ENCODE measurements around the gene ALG3. TPM values are rescaled to one million over a fixed set of nuclear protein-coding genes. Genes with fewer than 3 reads are reported as not detected.

Gene ALG3
- total RNA-seq, 1 experiment from 2014 or later, result 95.1 TPM

DNA sequence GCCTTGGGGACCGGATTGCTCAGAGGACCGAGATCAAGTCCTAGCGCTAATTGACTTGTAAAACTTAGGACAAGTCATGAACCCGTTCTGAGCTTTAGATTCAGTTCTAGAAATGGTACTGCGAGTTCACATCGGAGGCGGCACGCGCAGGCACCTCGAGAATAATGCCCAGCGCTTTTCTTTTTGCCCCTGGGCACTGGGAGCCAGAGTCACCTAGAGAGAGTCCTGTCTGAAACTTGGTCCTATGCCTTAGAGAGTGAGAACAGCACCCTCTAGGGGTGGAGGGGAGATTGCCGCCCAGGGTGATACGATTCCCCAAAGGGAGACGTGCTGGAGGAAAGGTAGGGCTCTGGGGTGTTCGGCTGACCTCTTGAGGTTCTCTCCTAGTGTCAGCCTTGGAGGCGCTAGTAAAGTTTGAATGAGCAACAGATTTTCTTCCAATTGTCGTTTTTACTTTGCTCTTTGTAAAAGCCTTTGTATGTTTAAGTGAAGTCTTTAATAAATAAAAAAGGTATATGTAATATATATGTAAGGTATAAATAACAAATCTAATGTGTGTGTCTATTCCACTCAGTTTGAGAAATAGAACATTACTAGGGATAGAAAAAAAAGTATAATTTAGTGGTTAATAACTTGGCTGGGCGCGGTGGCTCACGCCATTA is 1.5 kb upstream of the ALG3 start:
- Histone ChIP-seq H3K9me2 (ENCODE audit: insufficient read depth) (no peaks in the 10 kb centered on the region), H3K27me3 (ENCODE audit: insufficient read depth, low read depth) (no peaks in the 10 kb centered on the region), H3K9me3 (ENCODE audit: insufficient read depth, low read depth) (no peaks in the 10 kb centered on the region), H4K20me1 (ENCODE audit: insufficient read depth) (peaks cover 6% of the 10 kb centered on the region; the same call in 1 of the 2 replicates), H3K4me2 (peak overlapping the region; percentile 100), H3K36me3 (ENCODE audit: low read depth) (peaks cover 11% of the 10 kb centered on the region), H3F3A (ENCODE audit: insufficient read depth, low read depth) (peaks cover 35% of the 10 kb centered on the region), H2AFZ (peak overlapping the region; percentile 93), H3K27ac (peak overlapping the region; percentile 90), H3K4me3 (peak overlapping the region; percentile 96), H3K79me2 (ENCODE audit: low read depth) (peaks cover 71% of the 10 kb centered on the region), H3K4me1 (replicated peaks; ENCODE audit: insufficient read depth) (peaks cover 18% of the 10 kb centered on the region)
- no TSS peak for BruUV-seq (replicated peaks)
- DNase-seq, result peak; percentile 92 to 97
- POLR2A ChIA-PET (ENCODE audit: unreplicated experiment), result interaction anchor here (0.6 kb wide), 1 partner anchor 12 kb away, joined by 22 read pairs; no protein-coding TSS in a partner anchor
- TF ChIP-seq, protein P1, sequence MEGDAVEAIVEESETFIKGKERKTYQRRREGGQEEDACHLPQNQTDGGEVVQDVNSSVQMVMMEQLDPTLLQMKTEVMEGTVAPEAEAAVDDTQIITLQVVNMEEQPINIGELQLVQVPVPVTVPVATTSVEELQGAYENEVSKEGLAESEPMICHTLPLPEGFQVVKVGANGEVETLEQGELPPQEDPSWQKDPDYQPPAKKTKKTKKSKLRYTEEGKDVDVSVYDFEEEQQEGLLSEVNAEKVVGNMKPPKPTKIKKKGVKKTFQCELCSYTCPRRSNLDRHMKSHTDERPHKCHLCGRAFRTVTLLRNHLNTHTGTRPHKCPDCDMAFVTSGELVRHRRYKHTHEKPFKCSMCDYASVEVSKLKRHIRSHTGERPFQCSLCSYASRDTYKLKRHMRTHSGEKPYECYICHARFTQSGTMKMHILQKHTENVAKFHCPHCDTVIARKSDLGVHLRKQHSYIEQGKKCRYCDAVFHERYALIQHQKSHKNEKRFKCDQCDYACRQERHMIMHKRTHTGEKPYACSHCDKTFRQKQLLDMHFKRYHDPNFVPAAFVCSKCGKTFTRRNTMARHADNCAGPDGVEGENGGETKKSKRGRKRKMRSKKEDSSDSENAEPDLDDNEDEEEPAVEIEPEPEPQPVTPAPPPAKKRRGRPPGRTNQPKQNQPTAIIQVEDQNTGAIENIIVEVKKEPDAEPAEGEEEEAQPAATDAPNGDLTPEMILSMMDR (conservative IDR thresholded peaks at IDR 0.05), result peak; percentile 97
- TF ChIP-seq EZH2 (IDR thresholded peaks at IDR 0.05; ENCODE audit: low read depth), result no peak
- intact Hi-C loops (cut with micrococcal nuclease; ENCODE audit: unreplicated experiment), result loop anchor here (1.0 to 5.0 kb wide), 3 partner anchors 39 to 355 kb away; no protein-coding TSS in a partner anchor
- CTCF ChIA-PET, result interaction anchor here (0.9 to 1.0 kb wide), 3 partner anchors 11 to 98 kb away, joined by 4 to 10 read pairs (median 5); no protein-coding TSS in a partner anchor

DNA sequence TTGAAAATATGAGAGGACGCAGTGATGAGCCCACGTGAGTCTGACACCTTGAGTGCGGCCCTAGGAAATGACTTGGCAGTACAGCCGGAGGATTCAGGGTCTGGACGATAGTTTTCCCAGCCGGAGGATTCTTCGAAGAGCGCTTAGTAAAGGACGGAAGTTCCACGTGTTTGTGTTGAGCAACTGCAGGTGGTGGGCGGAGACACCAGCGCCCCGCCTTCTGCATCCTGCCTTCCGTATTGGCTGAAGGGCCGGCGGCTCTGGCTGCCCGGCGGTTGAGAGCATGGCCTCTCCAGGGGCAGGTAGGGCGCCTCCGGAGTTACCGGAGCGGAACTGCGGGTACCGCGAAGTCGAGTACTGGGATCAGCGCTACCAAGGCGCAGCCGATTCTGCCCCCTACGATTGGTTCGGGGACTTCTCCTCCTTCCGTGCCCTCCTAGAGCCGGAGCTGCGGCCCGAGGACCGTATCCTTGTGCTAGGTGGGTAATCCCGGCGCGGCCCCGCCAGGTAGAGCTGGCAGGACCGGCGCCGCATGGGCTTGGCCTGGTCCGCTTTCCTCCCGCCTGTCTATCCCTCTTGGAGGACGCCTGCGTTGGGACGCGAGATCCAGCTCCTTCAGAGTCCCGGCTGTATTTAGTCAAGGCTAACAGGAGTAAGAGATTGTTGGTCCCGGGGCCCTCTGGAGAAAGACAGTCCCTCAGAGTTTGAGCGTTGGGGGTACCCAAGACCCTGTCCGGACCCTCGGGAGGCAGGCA is 827 bp upstream of the ALG3 start, which contains the start of gene EEF1AKMT4:
Gene EEF1AKMT4, plus strand, starts transcription at position 261 of the 755 bp plus-strand sequence. Its CDS starts 23 bp downstream, at position 284.
- Histone ChIP-seq H3K36me3 (ENCODE audit: low read depth) (peaks cover 18% of the 10 kb centered on the region), H3F3A (ENCODE audit: insufficient read depth, low read depth) (peaks cover 37% of the 10 kb centered on the region), H3K79me2 (ENCODE audit: low read depth) (peaks cover 74% of the 10 kb centered on the region), H3K27ac (peak within 1 kb of the TSS; percentile 90), H3K4me3 (peak within 1 kb of the TSS; percentile 96), H3K27me3 (ENCODE audit: insufficient read depth, low read depth) (no peaks in the 10 kb centered on the region), H3K4me2 (peak within 1 kb of the TSS; percentile 100), H3K9me2 (ENCODE audit: insufficient read depth) (no peaks in the 10 kb centered on the region), H3K4me1 (replicated peaks; ENCODE audit: insufficient read depth) (peaks cover 18% of the 10 kb centered on the region), H4K20me1 (ENCODE audit: insufficient read depth) (peaks cover 6% of the 10 kb centered on the region; the same call in 1 of the 2 replicates), H2AFZ (peak within 1 kb of the TSS; percentile 100), H3K9me3 (ENCODE audit: insufficient read depth, low read depth) (no peaks in the 10 kb centered on the region)
- peak; percentile 98 to 99 for DNase-seq
- TSS peak; percentile 48 for BruUV-seq (replicated peaks)
- no peak for TF ChIP-seq EZH2 (IDR thresholded peaks at IDR 0.05; ENCODE audit: low read depth)
- TF ChIP-seq, protein P1 (conservative IDR thresholded peaks at IDR 0.05), result peak; percentile 30; the same call in 1 of the 2 replicates
- intact Hi-C loops (cut with micrococcal nuclease; ENCODE audit: unreplicated experiment), result loop anchor here (1.0 to 5.0 kb wide), 7 partner anchors 11 to 354 kb away; partner anchors contain the start of gene PSMD2
- POLR2A ChIA-PET (ENCODE audit: unreplicated experiment), result interaction anchor here (0.6 kb wide), 1 partner anchor 13 kb away, joined by 22 read pairs; no protein-coding TSS in a partner anchor
- CTCF ChIA-PET, result interaction anchor here (0.9 to 1.0 kb wide), 3 partner anchors 11 to 97 kb away, joined by 4 to 10 read pairs (median 5); no protein-coding TSS in a partner anchor

DNA sequence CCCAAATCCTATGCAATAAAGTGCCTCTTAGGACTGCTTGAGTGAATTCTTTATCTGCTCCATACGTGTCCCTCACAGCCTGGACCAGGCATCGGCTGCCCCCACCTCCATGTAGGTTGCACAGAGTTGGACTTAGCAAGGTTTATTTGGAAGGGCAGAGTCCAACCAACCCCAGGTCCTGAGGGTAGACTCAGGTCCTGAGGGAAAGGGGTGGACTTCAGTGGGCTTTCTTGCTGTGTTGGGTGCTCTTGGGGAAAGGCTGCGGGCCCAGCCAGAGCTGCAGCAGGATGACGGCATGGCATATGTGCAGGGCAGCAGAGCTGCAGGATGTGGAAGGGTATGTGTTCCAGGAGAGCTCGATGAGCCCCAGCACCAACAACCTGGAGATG is 6.5 kb downstream of the ALG3 start:
- peaks cover 23% of the 10 kb centered on the region for H3K79me2 ChIP-seq (ENCODE audit: low read depth)
- no peak for TF ChIP-seq EZH2 (IDR thresholded peaks at IDR 0.05; ENCODE audit: low read depth)
- TF ChIP-seq, protein P1 (conservative IDR thresholded peaks at IDR 0.05), result no peak
- no peak overlapping the region for H2AFZ ChIP-seq
- no peaks in the 10 kb centered on the region for H3K9me3 ChIP-seq (ENCODE audit: insufficient read depth, low read depth)
- no peaks in the 10 kb centered on the region for H3K27me3 ChIP-seq (ENCODE audit: insufficient read depth, low read depth)
- peaks cover 40% of the 10 kb centered on the region for H3K36me3 ChIP-seq (ENCODE audit: low read depth)
- no peak overlapping the region; the same call in 1 of the 2 replicates for H3K4me3 ChIP-seq
- H3K27ac ChIP-seq, result no peak overlapping the region
- no peaks in the 10 kb centered on the region for H3K9me2 ChIP-seq (ENCODE audit: insufficient read depth)
- no TSS peak for BruUV-seq (replicated peaks)
- peaks cover 23% of the 10 kb centered on the region for H4K20me1 ChIP-seq (ENCODE audit: insufficient read depth)
- ChIA-PET POLR2A (ENCODE audit: unreplicated experiment) (interaction anchor here (0.5 to 1.2 kb wide), 2 partner anchors 57 to 108 kb away, joined by 4 to 5 read pairs; partner anchors contain the start of gene ABCF3), CTCF (interaction anchor here (0.6 to 1.2 kb wide), 4 partner anchors 66 to 989 kb away, joined by 3 to 6 read pairs (median 4); partner anchors contain the start of gene B3GNT5)
- H3K4me1 ChIP-seq (replicated peaks; ENCODE audit: insufficient read depth), result peaks cover 12% of the 10 kb centered on the region
- peak overlapping the region; percentile 51 for H3K4me2 ChIP-seq
- no peak for DNase-seq
- intact Hi-C loops (cut with micrococcal nuclease; ENCODE audit: unreplicated experiment), result loop anchor here (1.0 to 5.0 kb wide), 3 partner anchors 97 to 347 kb away; partner anchors contain the start of gene ABCC5
- H3F3A ChIP-seq (ENCODE audit: insufficient read depth, low read depth), result peaks cover 45% of the 10 kb centered on the region
